ENCODE results near the gene ZNF662.

Gene ZNF662

DNA sequence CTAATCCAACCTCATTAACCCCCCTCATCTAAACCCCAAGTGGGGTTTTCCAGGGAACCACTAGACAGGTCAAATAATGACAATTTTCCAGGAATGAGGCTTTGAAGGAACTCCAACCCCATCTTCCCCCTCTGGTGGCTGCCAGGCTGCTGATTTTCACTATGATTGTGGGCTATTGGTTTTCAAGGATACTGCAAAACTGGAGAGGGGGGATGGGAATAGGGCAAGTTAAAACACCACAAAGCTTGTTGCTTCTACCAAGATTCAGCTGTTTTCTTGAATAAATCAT is 10.4 kb upstream of the ZNF662 start:
- DNase-seq (no peak), ATAC-seq (replicated peaks) (no peak)
- H3K9me3 Mint-ChIP-seq: no peaks in the 10 kb centered on the region
- no peak overlapping the region for H3K27ac Mint-ChIP-seq
- peaks cover 12 to 13% of the 10 kb centered on the region in 2 donors for H3K27me3 Mint-ChIP-seq
- no peaks in the 10 kb centered on the region for H3K4me1 Mint-ChIP-seq (ENCODE audit: low read depth in 2 of 2)
- no peaks in the 10 kb centered on the region for H3K36me3 Mint-ChIP-seq (ENCODE audit: insufficient read depth)
- H3K4me3 Mint-ChIP-seq: no peak overlapping the region

DNA sequence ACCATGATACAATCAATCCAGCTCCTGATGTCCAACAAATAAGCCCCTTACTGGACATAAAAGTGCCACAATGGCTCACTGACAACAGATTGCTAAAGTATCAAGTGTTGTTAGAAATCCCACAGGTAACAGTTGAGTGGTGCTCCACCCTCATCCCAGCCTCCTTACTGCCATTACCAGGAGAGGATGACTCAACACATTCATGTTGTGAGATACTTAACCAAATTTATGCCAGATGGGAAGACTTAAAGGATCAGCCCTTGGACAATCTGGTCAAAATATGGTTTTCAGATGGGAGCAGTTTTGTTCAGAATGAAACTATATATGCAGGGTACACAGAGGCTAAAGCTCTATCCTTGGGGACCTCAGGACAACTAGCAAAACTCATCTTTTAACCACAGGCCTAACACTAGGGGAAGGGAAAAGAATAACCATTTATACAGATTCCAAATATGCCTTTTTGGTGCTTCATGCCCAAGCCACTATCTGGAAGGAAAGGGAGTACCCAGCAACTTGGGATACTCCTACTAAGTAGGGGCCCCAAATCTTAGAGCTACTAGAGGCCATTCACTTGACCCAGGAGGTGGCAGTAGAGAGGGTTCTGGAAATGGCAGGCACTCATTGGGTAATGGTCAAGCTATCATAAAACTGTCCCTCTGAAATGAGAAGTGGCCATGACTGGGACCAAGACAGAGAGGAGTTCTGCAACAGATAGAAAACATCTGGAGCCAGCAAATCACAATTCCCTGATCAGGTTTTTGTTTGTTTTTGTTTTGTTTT is 6.9 kb upstream of the ZNF662 start:
- H3K4me3 Mint-ChIP-seq: no peak overlapping the region
- ATAC-seq (replicated peaks) (no peak), DNase-seq (no peak)
- no peaks in the 10 kb centered on the region for H3K36me3 Mint-ChIP-seq (ENCODE audit: insufficient read depth)
- peaks cover 13 to 14% of the 10 kb centered on the region in 2 donors for H3K27me3 Mint-ChIP-seq
- no peak overlapping the region for H3K27ac Mint-ChIP-seq
- H3K9me3 Mint-ChIP-seq: peaks cover 0 to 4% of the 10 kb centered on the region in 2 donors
- no peaks in the 10 kb centered on the region for H3K4me1 Mint-ChIP-seq (ENCODE audit: low read depth in 2 of 2)

DNA sequence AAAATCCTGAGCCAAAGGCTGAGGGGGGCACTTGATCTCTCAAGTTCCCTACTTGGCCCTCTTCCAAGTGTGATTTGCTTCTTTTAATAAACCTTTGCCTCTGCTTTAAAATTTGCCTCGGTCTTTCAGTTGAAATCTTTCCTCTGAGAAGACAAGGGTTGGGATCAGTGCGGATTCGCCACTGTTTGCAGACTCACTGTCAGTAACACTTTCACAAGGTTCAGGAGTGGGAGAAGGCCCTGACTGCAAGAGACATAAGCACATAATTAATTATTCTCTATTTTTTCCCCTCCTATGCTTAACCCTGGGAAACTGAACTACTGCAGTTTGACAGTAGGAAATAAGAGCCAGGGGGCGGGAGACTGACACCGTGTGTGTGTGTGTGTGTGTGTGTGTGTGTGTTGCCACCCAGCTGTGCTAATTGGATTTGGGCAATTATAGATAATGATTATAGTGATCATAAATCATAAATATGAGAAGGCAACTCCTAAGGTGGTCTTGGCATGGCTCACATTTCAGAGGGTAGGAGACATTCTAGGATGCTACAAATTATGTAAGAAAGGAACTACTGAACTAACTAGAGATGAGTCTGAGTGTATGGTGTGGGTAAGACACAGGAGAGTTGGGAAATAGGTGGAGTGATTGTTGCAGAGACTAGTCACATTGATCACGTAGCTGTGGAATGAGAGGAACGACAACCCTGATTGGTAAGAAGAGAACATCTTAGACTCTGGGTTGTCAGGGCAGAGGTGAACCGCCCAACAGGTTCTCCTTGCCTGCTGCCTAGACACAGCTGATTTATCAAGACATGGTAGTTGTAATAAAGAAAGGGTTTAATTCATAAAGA is 5.5 kb upstream of the ZNF662 start:
- Mint-ChIP-seq H3K27ac (no peak overlapping the region), H3K27me3 (peaks cover 18 to 23% of the 10 kb centered on the region in 2 donors), H3K9me3 (peaks cover 0 to 11% of the 10 kb centered on the region in 2 donors)

DNA sequence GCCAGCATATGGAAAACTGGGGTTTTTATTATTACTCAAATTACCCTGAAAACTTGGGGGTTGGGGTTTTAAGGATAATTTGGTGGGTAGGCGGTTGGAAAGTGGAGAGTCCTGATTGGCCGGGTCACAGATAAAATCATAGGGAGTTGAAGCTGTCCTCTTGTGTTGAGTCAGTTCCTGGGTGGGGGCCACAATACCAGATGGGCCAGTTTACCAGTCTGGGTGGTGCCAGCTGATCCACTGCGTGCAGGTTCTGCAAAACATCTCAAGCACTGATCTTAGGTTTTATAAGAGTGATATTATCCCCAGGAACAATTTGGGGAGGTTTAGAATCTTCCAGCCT is 4.9 kb upstream of the ZNF662 start:
- Mint-ChIP-seq H3K27ac (no peak overlapping the region), H3K36me3 (ENCODE audit: insufficient read depth) (no peaks in the 10 kb centered on the region), H3K27me3 (peaks cover 23 to 29% of the 10 kb centered on the region in 2 donors), H3K4me3 (no peak overlapping the region), H3K4me1 (ENCODE audit: low read depth in 2 of 2) (peaks cover 0 to 3% of the 10 kb centered on the region in 2 donors), H3K9me3 (peaks cover 0 to 11% of the 10 kb centered on the region in 2 donors)
- no peak for DNase-seq
- ATAC-seq (replicated peaks): no peak

More for the DNA sequence above, 5.5 kb upstream of the ZNF662 start:
- H3K4me1 Mint-ChIP-seq (ENCODE audit: low read depth in 2 of 2): no peaks in the 10 kb centered on the region
- no peak for ATAC-seq (replicated peaks)
- no peak overlapping the region for H3K4me3 Mint-ChIP-seq
- no peaks in the 10 kb centered on the region for H3K36me3 Mint-ChIP-seq (ENCODE audit: insufficient read depth)
- no peak for DNase-seq

DNA sequence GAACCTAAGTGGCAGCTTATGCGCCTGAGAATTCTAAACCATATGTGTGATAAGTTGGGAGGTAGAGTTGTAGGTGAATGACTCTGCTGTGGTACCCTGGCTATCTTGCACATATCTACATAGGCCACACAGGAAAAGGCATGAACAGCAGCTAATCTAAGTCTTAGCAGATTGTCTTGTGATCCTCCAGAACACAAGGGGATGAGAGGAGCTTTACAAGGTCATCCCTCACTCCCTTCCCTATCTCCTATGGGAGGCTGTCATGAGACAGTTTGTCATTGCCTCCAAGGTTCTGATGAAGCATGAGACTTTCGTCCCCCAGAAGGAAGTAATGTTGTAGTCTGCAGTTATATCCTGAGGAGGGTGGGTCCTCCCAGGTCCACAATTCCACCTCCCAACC is 3.7 kb upstream of the ZNF662 start:
- ATAC-seq (replicated peaks) (no peak), DNase-seq (no peak)
- H3K4me1 Mint-ChIP-seq (ENCODE audit: low read depth in 2 of 2): peaks cover 0 to 6% of the 10 kb centered on the region in 2 donors
- H3K4me3 Mint-ChIP-seq: no peak overlapping the region
- no peak overlapping the region for H3K27ac Mint-ChIP-seq
- H3K36me3 Mint-ChIP-seq (ENCODE audit: insufficient read depth): no peaks in the 10 kb centered on the region
- peaks cover 33 to 41% of the 10 kb centered on the region in 2 donors for H3K27me3 Mint-ChIP-seq
- H3K9me3 Mint-ChIP-seq: peaks cover 0 to 11% of the 10 kb centered on the region in 2 donors

DNA sequence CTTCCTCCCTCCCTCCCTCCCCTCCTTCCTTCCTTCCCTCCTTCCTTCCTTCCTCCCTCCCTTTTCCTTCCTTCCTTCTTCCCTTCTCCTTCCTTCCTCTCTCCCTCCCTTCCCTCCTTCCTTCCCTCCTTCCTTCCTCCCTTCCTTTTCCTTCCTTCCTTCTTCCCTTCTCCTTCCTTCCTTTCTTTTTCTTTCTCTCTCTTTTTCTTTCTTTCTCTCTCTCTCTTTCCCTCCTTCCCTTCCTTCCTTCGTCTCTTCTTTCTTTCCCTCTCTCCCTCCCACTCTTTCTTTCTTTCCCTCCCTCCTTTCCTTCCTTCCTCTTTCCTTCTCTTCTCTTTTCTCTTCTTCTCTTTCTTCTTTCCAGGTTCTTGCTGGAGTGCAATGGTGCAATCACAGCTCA is 1.9 kb upstream of the ZNF662 start:
- H3K36me3 Mint-ChIP-seq (ENCODE audit: insufficient read depth): no peaks in the 10 kb centered on the region
- H3K27me3 Mint-ChIP-seq: peaks cover 49 to 59% of the 10 kb centered on the region in 2 donors
- H3K9me3 Mint-ChIP-seq: peaks cover 0 to 11% of the 10 kb centered on the region in 2 donors

DNA sequence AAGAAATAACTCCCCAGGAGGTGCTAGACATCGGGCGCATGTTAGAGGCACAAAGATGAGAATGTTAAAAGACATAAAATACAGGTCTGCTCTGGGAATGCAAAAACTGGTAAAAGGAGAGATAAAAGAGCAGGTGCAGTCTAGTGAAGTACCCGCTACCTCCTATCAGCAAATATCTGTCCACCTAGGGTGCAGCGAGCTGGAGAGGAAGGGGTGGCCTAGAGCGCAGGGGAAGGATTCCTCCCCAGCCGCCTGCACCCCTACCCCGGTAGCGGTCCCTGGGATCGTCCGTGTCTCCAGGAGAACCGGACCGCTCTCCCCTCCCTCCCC is 237 bp upstream of the ZNF662 start:
- peaks cover 0 to 11% of the 10 kb centered on the region in 2 donors for H3K9me3 Mint-ChIP-seq
- no peak for DNase-seq
- peaks cover 45 to 63% of the 10 kb centered on the region in 2 donors for H3K27me3 Mint-ChIP-seq
- H3K4me3 Mint-ChIP-seq: peak overlapping the region; percentile 32 to 71
- peaks cover 0 to 6% of the 10 kb centered on the region in 2 donors for H3K4me1 Mint-ChIP-seq (ENCODE audit: low read depth in 2 of 2)
- no peak overlapping the region for H3K27ac Mint-ChIP-seq
- ATAC-seq (replicated peaks): no peak
- H3K36me3 Mint-ChIP-seq (ENCODE audit: insufficient read depth): no peaks in the 10 kb centered on the region

More for the DNA sequence above, 1.9 kb upstream of the ZNF662 start:
- no peak overlapping the region for H3K27ac Mint-ChIP-seq
- H3K4me3 Mint-ChIP-seq: no peak overlapping the region
- no peak for ATAC-seq (replicated peaks)
- no peak for DNase-seq
- H3K4me1 Mint-ChIP-seq (ENCODE audit: low read depth in 2 of 2): peaks cover 0 to 6% of the 10 kb centered on the region in 2 donors

DNA sequence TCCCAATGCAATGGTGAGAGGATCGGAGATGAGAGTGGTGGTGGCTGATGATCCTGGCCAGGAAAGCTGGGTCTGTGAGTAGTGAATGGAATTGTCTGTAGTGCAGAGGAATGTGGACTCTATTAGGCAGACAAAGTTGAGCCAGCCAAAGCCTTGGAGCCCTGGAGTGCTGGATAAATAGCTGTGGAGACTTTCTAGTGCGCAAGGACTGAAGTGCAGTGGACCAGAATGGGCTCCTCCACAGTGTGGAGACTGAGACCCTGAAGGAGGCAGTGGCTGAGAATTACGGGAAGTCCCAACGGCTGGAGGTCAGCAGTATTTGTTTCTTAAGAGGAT is 874 bp downstream of the ZNF662 start:
- Mint-ChIP-seq H3K36me3 (ENCODE audit: insufficient read depth) (no peaks in the 10 kb centered on the region), H3K9me3 (peaks cover 0 to 11% of the 10 kb centered on the region in 2 donors), H3K27me3 (peaks cover 42 to 58% of the 10 kb centered on the region in 2 donors), H3K4me3 (no peak overlapping the region), H3K27ac (no peak overlapping the region), H3K4me1 (ENCODE audit: low read depth in 2 of 2) (peaks cover 0 to 6% of the 10 kb centered on the region in 2 donors)
- ATAC-seq (replicated peaks): no peak
- DNase-seq: no peak

DNA sequence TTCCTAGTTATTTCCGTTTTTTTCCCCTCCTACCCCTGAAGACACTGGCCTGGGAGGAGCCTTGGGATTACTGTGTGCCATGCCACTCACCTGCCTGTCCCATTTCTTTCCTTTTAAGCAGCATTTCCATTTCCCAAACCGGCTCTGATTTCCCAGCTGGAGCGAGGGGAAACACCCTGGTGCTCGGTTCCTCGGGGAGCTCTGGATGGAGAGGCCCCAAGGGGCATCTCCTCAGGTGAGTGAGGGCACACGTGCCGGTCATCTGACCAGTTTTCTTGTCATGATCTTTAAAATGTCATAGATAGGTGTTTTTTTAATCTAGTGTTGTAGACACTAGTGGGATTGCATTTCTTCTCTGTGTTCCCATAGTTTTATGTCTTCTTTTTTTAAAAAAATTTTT is 2.7 kb downstream of the ZNF662 start:
- no peak overlapping the region for H3K4me3 Mint-ChIP-seq
- H3K27ac Mint-ChIP-seq: no peak overlapping the region
- H3K27me3 Mint-ChIP-seq: peaks cover 40 to 53% of the 10 kb centered on the region in 2 donors

DNA sequence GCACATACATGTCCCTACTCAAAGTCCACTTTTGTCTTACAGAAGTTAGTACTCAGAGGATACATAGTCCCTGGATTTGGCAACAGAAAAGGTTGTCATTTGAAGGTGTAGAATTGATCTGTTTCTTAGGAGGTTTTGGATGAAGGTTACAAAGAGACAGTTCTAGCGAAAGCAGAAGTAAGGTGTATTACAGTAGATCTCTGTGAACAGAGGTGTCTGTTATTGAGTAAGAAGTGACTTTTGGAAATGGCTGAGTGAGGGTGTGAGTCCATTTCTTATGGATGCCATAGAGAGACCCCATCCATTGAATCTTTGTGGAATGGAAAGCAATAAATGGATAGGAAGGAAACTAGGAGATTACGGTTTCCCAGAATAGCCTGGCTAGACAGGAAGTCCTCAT is 5.6 kb downstream of the ZNF662 start:
- Mint-ChIP-seq H3K4me3 (no peak overlapping the region), H3K36me3 (ENCODE audit: insufficient read depth) (no peaks in the 10 kb centered on the region), H3K27ac (no peak overlapping the region), H3K27me3 (peaks cover 31 to 32% of the 10 kb centered on the region in 2 donors), H3K4me1 (ENCODE audit: low read depth in 2 of 2) (peaks cover 0 to 1% of the 10 kb centered on the region in 2 donors), H3K9me3 (peaks cover 8 to 11% of the 10 kb centered on the region in 2 donors)
- DNase-seq (no peak), ATAC-seq (replicated peaks) (no peak)

More for the DNA sequence above, 2.7 kb downstream of the ZNF662 start:
- Mint-ChIP-seq H3K4me1 (ENCODE audit: low read depth in 2 of 2) (peaks cover 0 to 6% of the 10 kb centered on the region in 2 donors), H3K36me3 (ENCODE audit: insufficient read depth) (no peaks in the 10 kb centered on the region), H3K9me3 (peaks cover 0 to 8% of the 10 kb centered on the region in 2 donors)
- DNase-seq (no peak), ATAC-seq (replicated peaks) (no peak)

DNA sequence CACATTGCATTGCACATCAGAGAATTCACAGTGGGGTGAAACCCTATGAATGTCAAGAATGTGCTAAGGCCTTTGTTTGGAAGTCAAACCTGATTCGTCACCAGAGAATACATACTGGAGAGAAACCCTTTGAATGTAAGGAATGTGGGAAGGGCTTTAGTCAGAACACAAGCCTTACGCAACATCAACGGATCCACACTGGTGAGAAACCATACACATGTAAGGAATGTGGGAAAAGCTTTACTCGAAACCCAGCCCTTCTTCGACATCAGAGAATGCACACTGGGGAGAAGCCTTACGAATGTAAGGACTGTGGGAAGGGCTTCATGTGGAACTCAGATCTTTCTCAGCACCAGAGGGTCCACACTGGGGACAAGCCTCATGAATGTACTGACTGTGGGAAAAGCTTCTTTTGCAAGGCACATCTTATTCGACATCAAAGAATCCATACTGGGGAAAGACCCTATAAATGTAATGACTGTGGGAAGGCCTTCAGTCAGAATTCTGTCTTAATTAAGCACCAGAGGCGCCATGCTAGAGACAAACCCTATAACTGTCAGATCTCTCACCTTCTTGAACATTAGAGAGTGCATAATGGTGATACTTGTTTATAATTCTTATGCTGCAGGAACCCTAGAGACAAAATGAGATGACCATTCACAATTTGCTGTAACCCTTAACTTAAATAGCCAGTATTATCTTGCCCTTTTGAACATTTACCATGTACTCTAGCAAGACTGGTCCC is 9.0 kb downstream of the ZNF662 start:
- Mint-ChIP-seq H3K9me3 (peaks cover 8 to 14% of the 10 kb centered on the region in 2 donors), H3K27ac (no peak overlapping the region), H3K36me3 (ENCODE audit: insufficient read depth) (no peaks in the 10 kb centered on the region), H3K27me3 (peaks cover 8 to 17% of the 10 kb centered on the region in 2 donors), H3K4me3 (no peak overlapping the region), H3K4me1 (ENCODE audit: low read depth in 2 of 2) (no peaks in the 10 kb centered on the region)
- no peak for ATAC-seq (replicated peaks)
- no peak for DNase-seq

DNA sequence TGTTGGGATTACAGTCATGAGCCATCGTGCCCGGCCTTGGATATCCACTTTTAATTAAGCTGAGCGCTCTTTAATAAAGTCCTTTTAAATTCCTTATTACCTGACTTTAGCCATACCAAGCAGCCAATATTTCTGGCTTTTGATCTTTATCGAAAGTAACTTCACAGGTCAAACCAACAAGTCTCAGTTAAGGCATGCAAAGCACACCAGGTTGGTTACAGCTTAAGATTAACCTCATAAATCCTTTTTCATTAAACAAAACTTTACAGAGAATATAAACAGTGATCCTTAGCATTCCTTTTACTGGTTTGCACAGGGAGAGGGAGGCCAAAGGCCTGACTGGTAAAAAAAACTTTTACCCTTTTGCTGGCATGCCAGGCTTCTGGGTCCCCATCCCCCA is 17.7 kb downstream of the ZNF662 start:
- Mint-ChIP-seq H3K36me3 (ENCODE audit: insufficient read depth) (no peaks in the 10 kb centered on the region), H3K4me3 (no peak overlapping the region), H3K27ac (no peak overlapping the region), H3K9me3 (no peaks in the 10 kb centered on the region), H3K27me3 (peaks cover 0 to 5% of the 10 kb centered on the region in 2 donors), H3K4me1 (ENCODE audit: low read depth in 2 of 2) (peaks cover 0 to 4% of the 10 kb centered on the region in 2 donors)
- no peak for DNase-seq
- no peak for ATAC-seq (replicated peaks)

DNA sequence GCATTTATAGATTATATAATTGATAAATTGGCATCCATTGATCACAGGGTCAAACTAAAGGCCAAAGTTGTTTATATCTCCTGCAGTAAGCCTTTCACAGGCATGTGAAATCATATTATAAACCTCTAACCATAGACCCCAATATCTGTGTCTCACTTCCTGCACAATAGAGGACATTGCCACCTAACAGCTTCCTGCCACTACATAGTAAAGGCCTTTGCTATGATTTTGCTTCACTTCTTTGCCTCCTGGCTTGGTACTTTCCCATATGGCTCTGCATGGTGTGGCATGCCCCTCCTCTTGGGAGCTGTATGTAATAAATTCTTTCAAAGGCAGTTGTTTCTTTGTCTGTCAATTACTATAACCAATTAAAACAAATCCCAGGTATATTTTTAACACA is 20.4 kb downstream of the ZNF662 start:
- Mint-ChIP-seq H3K4me3 (no peak overlapping the region), H3K27me3 (no peaks in the 10 kb centered on the region), H3K27ac (no peak overlapping the region), H3K9me3 (no peaks in the 10 kb centered on the region), H3K4me1 (ENCODE audit: low read depth in 2 of 2) (peaks cover 0 to 4% of the 10 kb centered on the region in 2 donors), H3K36me3 (ENCODE audit: insufficient read depth) (no peaks in the 10 kb centered on the region)
- ATAC-seq (replicated peaks) (no peak), DNase-seq (no peak)
